Brain microvascular endothelial cell (primary cell): ENCODE data around the gene FBXW7.
A peak's percentile ranks its signal among the peaks of the same experiment; 100 is the strongest.

Experiments used
- DNase-seq: peaks from one replicate; pipeline ENCODE4 v3.0.0-alpha.2; 2020
- H3K27ac ChIP-seq: fragments of 250-450 bp; sonication (Bioruptor Pico); 2 replicates; pipeline ENCODE4 v1.5.1; 2020; ENCODE audit warnings: mild to moderate bottlenecking, moderate library complexity
- H3K27me3 ChIP-seq: fragments of 250-450 bp; sonication (Bioruptor Pico); replicated peaks from 2 replicates; pipeline ENCODE4 v1.5.1; 2020; ENCODE audit warnings: mild to moderate bottlenecking
- H3K36me3 ChIP-seq: fragments of 250-450 bp; sonication (Bioruptor Pico); replicated peaks from 2 replicates; pipeline ENCODE4 v1.5.1; 2020; ENCODE audit warnings: mild to moderate bottlenecking
- H3K4me3 ChIP-seq: 2 replicates; pipeline ENCODE4 v1.5.1; 2011; ENCODE audit warnings: low read depth, mild to moderate bottlenecking, control low read depth, low read length, moderate library complexity
- in situ Hi-C: cut with HindIII; loops from 2 replicates; pipeline ENCODE4 v1.10.0; 2017; ENCODE audit warnings: low sequenced_read_pairs, low pct_ligation_motif_present
- TF ChIP-seq, protein P1 (sequence below): IDR thresholded peaks from 2 replicates; pipeline ENCODE4 v1.5.1; 2011; ENCODE audit warnings: low read depth, mild to moderate bottlenecking, moderate library complexity, low read length, control low read depth, inconsistent platforms; ENCODE audit errors: missing control alignments

FBXW7 gene

DNA sequence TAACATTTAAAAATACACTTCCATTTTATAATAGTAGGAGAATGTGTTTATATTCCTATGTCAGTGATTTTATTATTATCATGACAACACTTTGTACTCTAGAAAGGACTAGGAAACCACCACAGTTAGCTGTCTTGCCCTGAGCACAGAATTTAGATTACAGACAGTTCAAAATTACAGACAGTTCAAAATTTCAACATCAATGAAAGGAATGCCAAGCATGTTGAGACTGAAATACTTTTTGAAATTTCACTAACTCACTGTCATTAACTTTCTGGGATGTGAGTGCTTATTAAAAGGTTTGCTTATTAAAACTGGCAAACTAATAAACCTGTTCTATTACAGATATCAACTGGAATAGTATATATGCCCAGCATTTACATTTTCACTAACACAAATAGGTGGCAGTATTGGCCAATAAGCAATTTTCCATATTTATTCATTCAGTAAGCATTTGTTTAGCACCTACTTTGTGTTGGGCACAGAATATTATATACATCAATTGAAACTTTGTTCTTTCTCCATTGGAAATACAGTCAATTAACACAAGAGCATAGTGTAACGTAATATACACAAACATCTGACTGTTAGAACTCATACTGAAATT lies 179.4 kb downstream of the FBXW7 start:
- Histone ChIP-seq H3K4me3 (no peak overlapping the region), H3K27ac (peak overlapping the region; percentile 5), H3K27me3 (no peaks in the 10 kb centered on the region), H3K36me3 (no peaks in the 10 kb centered on the region)
- in situ Hi-C loops: no loop called here
- peak; percentile 13 for DNase-seq
- TF ChIP-seq, protein P1, sequence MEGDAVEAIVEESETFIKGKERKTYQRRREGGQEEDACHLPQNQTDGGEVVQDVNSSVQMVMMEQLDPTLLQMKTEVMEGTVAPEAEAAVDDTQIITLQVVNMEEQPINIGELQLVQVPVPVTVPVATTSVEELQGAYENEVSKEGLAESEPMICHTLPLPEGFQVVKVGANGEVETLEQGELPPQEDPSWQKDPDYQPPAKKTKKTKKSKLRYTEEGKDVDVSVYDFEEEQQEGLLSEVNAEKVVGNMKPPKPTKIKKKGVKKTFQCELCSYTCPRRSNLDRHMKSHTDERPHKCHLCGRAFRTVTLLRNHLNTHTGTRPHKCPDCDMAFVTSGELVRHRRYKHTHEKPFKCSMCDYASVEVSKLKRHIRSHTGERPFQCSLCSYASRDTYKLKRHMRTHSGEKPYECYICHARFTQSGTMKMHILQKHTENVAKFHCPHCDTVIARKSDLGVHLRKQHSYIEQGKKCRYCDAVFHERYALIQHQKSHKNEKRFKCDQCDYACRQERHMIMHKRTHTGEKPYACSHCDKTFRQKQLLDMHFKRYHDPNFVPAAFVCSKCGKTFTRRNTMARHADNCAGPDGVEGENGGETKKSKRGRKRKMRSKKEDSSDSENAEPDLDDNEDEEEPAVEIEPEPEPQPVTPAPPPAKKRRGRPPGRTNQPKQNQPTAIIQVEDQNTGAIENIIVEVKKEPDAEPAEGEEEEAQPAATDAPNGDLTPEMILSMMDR: no peak

DNA sequence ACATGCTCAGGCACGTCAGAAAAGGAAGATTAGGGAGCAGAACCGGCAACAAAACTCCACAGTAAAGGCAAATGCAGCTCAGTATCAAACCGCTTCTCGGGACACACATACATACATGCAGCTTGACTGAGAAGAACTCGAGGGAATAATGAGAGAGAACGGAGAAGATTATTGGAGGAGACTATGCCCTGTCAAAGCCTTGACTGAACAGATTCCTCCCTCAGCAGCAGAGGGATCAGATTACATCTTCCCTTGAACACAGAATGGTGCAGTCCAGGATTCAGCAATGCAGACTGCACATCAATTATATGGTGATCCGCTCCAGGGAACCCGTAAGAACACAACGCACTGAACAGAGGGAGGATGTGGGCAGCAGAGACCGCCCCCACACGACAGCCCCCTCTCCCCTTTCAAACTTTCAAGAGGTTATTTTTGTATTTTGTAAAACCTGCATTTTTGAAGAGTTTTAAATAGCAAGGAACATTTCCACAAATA lies 183.2 kb downstream of the FBXW7 start:
- no peaks in the 10 kb centered on the region for H3K27me3 ChIP-seq
- TF ChIP-seq, protein P1: no peak
- peak overlapping the region; percentile 56 for H3K4me3 ChIP-seq
- H3K27ac ChIP-seq: peak overlapping the region; percentile 27
- peak; percentile 94 for DNase-seq
- no peaks in the 10 kb centered on the region for H3K36me3 ChIP-seq
- in situ Hi-C loops: no loop called here

DNA sequence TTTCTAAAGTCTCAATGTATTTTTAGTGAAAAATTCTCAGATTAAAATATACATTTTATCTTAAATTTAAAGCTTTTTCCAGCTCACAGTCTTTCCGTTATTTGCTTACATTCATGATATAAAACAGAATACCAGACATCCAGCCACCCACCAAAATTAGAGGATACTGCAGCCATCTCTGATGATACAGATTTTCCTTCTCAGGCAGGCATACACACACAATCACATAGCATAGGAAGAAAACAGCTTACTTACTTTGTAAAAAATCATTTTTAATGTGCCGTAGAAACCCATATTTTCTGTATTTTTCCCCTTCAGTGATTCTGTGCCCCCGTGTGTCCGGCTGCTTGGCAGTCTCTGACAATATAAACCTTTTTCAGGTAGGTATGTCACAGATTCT lies 183.7 kb downstream of the FBXW7 start:
- Histone ChIP-seq H3K36me3 (no peaks in the 10 kb centered on the region), H3K4me3 (peak overlapping the region; percentile 56), H3K27ac (peak overlapping the region; percentile 27), H3K27me3 (no peaks in the 10 kb centered on the region)
- in situ Hi-C loops: no loop called here
- TF ChIP-seq, protein P1: no peak
- DNase-seq: no peak

DNA sequence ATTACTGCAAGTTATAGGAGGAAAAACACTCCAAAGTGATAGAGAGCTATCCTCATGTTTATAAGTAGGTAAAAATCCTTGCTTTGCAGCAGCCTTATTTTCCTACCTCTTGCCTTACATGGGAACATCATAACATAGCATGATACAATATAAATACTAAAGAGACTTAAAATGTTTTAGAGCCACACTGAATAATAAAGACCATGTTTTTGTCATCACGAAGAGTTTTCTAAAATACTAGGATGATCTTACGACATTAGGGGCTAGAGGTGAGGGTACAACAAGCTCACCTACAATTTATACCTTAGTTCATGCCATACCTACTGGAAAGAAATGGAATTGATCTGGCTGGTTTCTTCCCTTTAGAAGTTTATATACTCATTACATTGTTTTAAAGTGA lies 184.8 kb downstream of the FBXW7 start:
- no peak for DNase-seq
- Histone ChIP-seq H3K27me3 (no peaks in the 10 kb centered on the region), H3K27ac (no peak overlapping the region), H3K36me3 (no peaks in the 10 kb centered on the region), H3K4me3 (peak overlapping the region; percentile 2)
- TF ChIP-seq, protein P1: no peak
- in situ Hi-C loops: no loop called here

DNA sequence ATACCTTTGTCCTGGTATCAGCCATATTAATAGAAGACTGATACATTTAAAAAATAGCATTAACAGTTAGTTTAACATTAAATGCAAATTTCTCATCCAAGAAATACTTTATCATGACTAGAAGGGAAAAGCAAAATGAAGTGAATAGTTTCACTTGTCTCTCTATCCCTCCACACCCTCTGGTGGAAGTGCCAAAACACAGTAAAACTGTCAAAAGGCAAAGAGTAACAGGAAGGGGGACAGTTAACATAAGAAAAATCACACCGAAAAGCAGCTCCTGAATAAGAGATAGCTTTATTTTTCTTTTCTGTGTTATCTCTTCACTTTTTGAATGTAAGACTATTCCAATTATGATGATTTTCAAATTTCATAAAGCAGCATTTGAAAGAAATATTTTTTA lies 187.2 kb downstream of the FBXW7 start:
- Histone ChIP-seq H3K27me3 (no peaks in the 10 kb centered on the region), H3K4me3 (no peak overlapping the region), H3K27ac (no peak overlapping the region), H3K36me3 (no peaks in the 10 kb centered on the region)
- in situ Hi-C loops: no loop called here
- TF ChIP-seq, protein P1: no peak
- DNase-seq: no peak

DNA sequence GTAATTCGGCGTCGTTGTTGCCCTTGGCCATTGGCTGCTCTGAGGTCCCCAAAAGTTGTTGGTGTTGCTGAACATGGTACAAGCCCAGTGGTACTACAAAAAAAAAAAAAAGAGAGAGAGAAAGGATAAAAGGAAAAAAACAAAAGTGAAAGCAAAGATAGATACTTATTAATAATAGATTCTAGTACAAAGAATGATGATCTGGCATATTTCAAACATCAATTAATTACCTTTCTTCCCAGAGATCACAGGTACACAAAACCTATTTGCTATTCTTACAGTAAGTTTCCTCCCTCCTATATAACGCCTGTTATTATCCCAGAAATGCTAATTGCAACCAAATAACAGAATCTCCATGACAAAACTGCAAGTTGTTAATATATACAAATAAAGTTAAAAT lies 188.9 kb downstream of the FBXW7 start:
- DNase-seq: no peak
- no peaks in the 10 kb centered on the region for H3K27me3 ChIP-seq
- in situ Hi-C loops: no loop called here
- no peaks in the 10 kb centered on the region for H3K36me3 ChIP-seq
- no peak overlapping the region for H3K27ac ChIP-seq
- TF ChIP-seq, protein P1: no peak
- no peak overlapping the region for H3K4me3 ChIP-seq
